Naive B cell (primary cell): Measurements from ENCODE around the gene TRMT11. TPM values are rescaled to one million over a fixed set of nuclear protein-coding genes. Genes with fewer than 3 reads are reported as not detected.

Experiments used
- polyA plus RNA-seq, 6 donors: library from polyadenylated mRNA; unstranded; fragments of 300-500 nt; fragmentation: Illumina TruSeq; gene quantifications; one replicate each; pipeline ENCODE4 v1.2.3, GENCODE V29; 2021; ENCODE audit warnings: low read depth in 6 of 6

The TRMT11 gene
- polyA plus RNA-seq, 6 donors from 2014 or later = 5.7 to 10.5 (median 8.9) TPM; not detected in 1

Other genes with a start within 250 kb of the TRMT11 start
- under 1 TPM in 3 of 6 donors, not detected in 3; 0.17 to 0.48 (median 0.29) TPM for gene HEY2, start 236.9 kb upstream of the TRMT11 start, polyA plus RNA-seq
- gene NCOA7, start 195.6 kb upstream of the TRMT11 start, polyA plus RNA-seq = 10 to 100 TPM in 1 of 6 donors, 1 to 10 TPM in 5; 1.6 to 10.9 (median 8.4) TPM
- 10 to 100 TPM; 12.1 to 17.8 (median 15.3) TPM for gene HINT3, start 29.8 kb upstream of the TRMT11 start, polyA plus RNA-seq